ENCODE results near the gene ZDHHC14. TPM values are rescaled to one million over a fixed set of nuclear protein-coding genes. Genes with fewer than 3 reads are reported as not detected.
A peak's percentile ranks its signal among the peaks of the same experiment; 100 is the strongest.
"Not testable (repeated sequence)": the region's sequence is repeated elsewhere in the genome, so short reads cannot be mapped to it uniquely, and the experiment has no call there.

ZDHHC14 gene
- total RNA-seq, 1 experiment from 2014 or later = 8.1 TPM

GRCh38 chr6:157379656-157380457, 1.1 kb upstream of the ZDHHC14 start:
- DNase-seq (ENCODE audit: low read depth) = peak; percentile 89

GRCh38 chr6:157380458-157380778, 572 bp upstream of the ZDHHC14 start:
- DNase-seq (ENCODE audit: low read depth) = no peak

- DNase-seq (ENCODE audit: low read depth) = peak; percentile 50
Measured at GRCh38 chr6:157381631-157382621, 936 bp downstream of the ZDHHC14 start.

- DNase-seq (ENCODE audit: low read depth) = no peak
Measured at GRCh38 chr6:157382821-157383220, 1.8 kb downstream of the ZDHHC14 start.

GRCh38 chr6:157383471-157383870, 2.5 kb downstream of the ZDHHC14 start:
- DNase-seq (ENCODE audit: low read depth) = no peak

- not testable (repeated sequence) for DNase-seq (ENCODE audit: low read depth)
Measured at GRCh38 chr6:157384962-157385361, 4.0 kb downstream of the ZDHHC14 start.

- DNase-seq (ENCODE audit: low read depth) = no peak
Measured at GRCh38 chr6:157385482-157385881, 4.5 kb downstream of the ZDHHC14 start.

GRCh38 chr6:157386023-157386422, 5.0 kb downstream of the ZDHHC14 start:
- no peak for DNase-seq (ENCODE audit: low read depth)

GRCh38 chr6:157386454-157386853, 5.5 kb downstream of the ZDHHC14 start:
- no peak for DNase-seq (ENCODE audit: low read depth)

- DNase-seq (ENCODE audit: low read depth) = no peak
Measured at GRCh38 chr6:157388924-157389323, 7.9 kb downstream of the ZDHHC14 start.

- no peak for DNase-seq (ENCODE audit: low read depth)
Measured at GRCh38 chr6:157390273-157391060, 9.5 kb downstream of the ZDHHC14 start.

- DNase-seq (ENCODE audit: low read depth) = no peak
Measured at GRCh38 chr6:157392927-157393668, 12.1 kb downstream of the ZDHHC14 start.

GRCh38 chr6:157393669-157394327, 12.8 kb downstream of the ZDHHC14 start:
- DNase-seq (ENCODE audit: low read depth) = no peak

- not testable (repeated sequence) for DNase-seq (ENCODE audit: low read depth)
Measured at GRCh38 chr6:157395199-157395598, 14.2 kb downstream of the ZDHHC14 start.

GRCh38 chr6:157396026-157396425, 15.0 kb downstream of the ZDHHC14 start:
- DNase-seq (ENCODE audit: low read depth) = no peak

GRCh38 chr6:157397660-157398059, 16.7 kb downstream of the ZDHHC14 start:
- DNase-seq (ENCODE audit: low read depth) = no peak

- no peak for DNase-seq (ENCODE audit: low read depth)
Measured at GRCh38 chr6:157398151-157398550, 17.2 kb downstream of the ZDHHC14 start.

- DNase-seq (ENCODE audit: low read depth) = no peak
Measured at GRCh38 chr6:157400676-157401075, 19.7 kb downstream of the ZDHHC14 start.

- DNase-seq (ENCODE audit: low read depth) = no peak
Measured at GRCh38 chr6:157401734-157402338, 20.8 kb downstream of the ZDHHC14 start.

All from HT1080 (cell line).